Ascending aorta (tissue), 2 donors: Measurements from ENCODE around the gene SIRT7. TPM values are rescaled to one million over a fixed set of nuclear protein-coding genes. Genes with fewer than 3 reads are reported as not detected.

ENCODE experiments used
- DNase-seq, 2 donors: peaks; one replicate each; pipeline ENCODE4 v3.0.0-alpha.2; 2019; ENCODE audit warnings: low spot score in 2 of 2
- H3K27ac ChIP-seq, 2 donors: fragments of 200-600 bp; sonication (generic); one replicate each; pipeline ENCODE4 v1.5.1; 2016 to 2017; ENCODE audit warnings: mild to moderate bottlenecking in 1 of 2
- H3K27me3 ChIP-seq: fragments of 200-600 bp; sonication (generic); one replicate; pipeline ENCODE4 v1.5.1; 2017
- H3K36me3 ChIP-seq, 2 donors: fragments of 200-600 bp; sonication (generic); one replicate each; pipeline ENCODE4 v1.5.1; 2016
- H3K4me1 ChIP-seq, 2 donors: fragments of 200-600 bp; sonication (generic); one replicate each; pipeline ENCODE4 v1.5.1; 2016 to 2017; ENCODE audit warnings: mild to moderate bottlenecking in 1 of 2
- H3K4me3 ChIP-seq, 2 donors: fragments of 200-600 bp; sonication (generic); one replicate each; pipeline ENCODE4 v1.5.1; 2016 to 2017; ENCODE audit warnings: mild to moderate bottlenecking in 1 of 2
- H3K9me3 ChIP-seq, 2 donors: fragments of 200-600 bp; sonication (generic); one replicate each; pipeline ENCODE4 v1.5.1; 2016
- intact Hi-C: fragments of 100-400 bp; cut with DNase I; formaldehyde crosslinking; loops from one replicate; pipeline ENCODE4 v1.15.1; 2023
- total RNA-seq: library from RNA; depleted of rRNA; stranded (reverse); fragments of >200 nt; gene quantifications from one replicate; pipeline ENCODE4 v1.1.0, GENCODE V29; 2016
- TF ChIP-seq, protein P1 (sequence below), 3 experiments: fragments of 200-600 bp in 2 of 3; fragments of 450-650 bp in 1 of 3; sonication (generic) in 2 of 3; IDR thresholded peaks; one replicate each; pipeline ENCODE4 v1.5.1; 2016 to 2019; ENCODE audit warnings: antibody characterized with exemption in 3 of 3, mild to moderate bottlenecking in 1 of 3, moderate library complexity in 1 of 3

SIRT7 gene
- total RNA-seq, 1 donor from 2014 or later: 32.6 TPM

DNA sequence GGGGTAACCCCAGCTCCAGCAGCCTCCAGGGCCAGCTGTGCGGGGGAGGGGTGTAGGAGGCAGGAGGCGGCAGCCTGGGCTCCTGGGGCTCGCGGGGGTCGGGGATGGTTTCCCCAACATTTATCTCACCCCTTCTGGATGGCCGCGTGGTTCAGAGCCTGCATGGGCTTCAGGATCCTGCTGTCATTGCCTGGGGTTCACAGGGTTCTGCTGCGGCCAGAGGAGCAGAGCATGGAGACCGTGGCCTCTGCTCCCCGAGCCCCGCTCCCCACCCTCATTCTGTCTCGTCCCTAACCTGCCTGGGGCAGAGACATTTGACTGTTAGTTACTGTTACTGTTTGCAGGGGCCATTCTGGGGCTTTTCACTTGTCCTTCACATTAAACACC is 24.2 kb upstream of the SIRT7 start:
- H3K27ac ChIP-seq: no peak overlapping the region
- no peak for DNase-seq
- H3K27me3 ChIP-seq: peaks cover 10% of the 10 kb centered on the region
- no peaks in the 10 kb centered on the region for H3K9me3 ChIP-seq
- H3K4me3 ChIP-seq: no peak overlapping the region
- H3K4me1 ChIP-seq: peaks cover 3 to 11% of the 10 kb centered on the region in 2 donors
- intact Hi-C loops: no loop called here
- TF ChIP-seq, protein P1, sequence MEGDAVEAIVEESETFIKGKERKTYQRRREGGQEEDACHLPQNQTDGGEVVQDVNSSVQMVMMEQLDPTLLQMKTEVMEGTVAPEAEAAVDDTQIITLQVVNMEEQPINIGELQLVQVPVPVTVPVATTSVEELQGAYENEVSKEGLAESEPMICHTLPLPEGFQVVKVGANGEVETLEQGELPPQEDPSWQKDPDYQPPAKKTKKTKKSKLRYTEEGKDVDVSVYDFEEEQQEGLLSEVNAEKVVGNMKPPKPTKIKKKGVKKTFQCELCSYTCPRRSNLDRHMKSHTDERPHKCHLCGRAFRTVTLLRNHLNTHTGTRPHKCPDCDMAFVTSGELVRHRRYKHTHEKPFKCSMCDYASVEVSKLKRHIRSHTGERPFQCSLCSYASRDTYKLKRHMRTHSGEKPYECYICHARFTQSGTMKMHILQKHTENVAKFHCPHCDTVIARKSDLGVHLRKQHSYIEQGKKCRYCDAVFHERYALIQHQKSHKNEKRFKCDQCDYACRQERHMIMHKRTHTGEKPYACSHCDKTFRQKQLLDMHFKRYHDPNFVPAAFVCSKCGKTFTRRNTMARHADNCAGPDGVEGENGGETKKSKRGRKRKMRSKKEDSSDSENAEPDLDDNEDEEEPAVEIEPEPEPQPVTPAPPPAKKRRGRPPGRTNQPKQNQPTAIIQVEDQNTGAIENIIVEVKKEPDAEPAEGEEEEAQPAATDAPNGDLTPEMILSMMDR (IDR thresholded peaks at IDR 0.05): no peak
- no peaks in the 10 kb centered on the region for H3K36me3 ChIP-seq

DNA sequence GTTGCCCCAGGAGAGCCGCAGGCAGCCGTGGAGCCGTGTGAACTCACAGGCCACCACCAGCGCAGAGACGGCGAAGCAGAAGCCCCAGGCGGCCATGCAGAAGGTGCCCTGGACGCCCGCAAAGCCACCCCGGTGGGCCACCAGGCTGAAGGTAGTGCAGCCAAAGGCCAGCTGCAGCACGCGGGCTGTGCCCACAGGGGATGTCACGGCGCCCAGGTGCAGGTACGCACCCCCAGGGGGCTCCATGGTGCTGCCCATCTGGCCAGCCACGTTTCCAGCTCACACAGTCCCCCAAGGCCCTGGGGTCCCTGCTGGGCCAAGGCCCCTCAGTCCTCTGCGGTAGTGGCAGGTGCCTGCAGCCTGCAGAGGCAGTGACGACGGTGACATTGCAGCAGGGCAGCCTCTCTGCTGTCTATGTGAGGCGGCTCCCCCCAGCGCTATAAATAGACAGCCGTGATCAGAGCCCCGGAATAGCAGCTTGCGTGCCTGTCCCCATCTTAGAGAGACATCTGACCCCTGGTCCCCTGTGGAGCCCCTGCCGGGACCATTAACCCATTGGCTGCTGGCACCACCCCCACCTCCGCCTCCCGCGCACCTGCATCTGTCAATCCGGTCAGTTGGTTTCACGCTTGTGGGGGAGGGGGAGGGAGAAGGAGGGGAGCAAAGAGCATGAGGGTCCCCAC is 23.6 kb upstream of the SIRT7 start:
- TF ChIP-seq, protein P1 (IDR thresholded peaks at IDR 0.05): no peak

DNA sequence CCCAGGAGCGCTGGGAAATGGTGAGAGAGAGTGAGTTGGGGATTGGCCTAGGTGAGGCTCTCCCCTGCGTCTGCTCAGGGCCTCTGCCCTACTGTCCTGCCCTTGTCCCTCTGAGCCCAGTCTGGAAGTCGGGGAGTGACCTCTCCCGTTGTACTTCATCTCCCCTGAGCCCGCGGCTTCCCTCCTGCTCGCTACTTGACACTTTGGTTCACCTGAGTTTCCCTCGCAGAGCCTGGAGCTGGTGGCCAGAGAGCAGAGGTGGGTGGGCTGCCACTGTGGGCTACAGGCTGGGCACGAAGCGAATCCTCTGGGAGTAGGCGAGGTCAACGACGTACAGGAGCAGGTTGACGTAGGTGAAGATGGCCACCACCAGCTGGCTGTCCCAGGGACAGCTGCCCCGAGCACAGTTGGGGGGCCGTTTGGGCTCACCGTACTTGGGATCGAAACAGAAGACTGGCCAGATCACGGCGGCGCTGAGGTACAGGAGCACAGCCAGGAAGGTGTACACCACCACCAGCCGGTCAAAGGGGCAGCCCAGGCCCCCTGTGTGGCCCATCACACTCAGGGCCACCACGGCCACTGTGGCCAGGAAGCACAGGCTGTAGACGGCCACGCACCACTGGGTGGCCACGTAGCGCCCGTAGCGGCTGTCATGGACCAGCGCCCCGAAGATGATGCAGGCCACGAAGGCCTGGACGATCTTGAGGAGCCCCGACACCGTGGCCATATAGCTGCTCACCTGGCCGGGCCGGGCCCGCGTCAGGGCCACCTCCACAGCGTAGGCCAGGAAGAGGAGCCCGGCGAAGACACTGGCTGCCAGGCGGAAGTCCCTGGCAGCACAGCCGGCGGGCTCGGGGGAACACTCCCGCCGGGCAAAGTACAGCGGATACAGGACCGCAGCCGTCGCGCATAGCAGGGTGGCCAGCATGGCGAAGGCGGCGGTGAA is 22.8 kb upstream of the SIRT7 start:
- H3K27me3 ChIP-seq: peaks cover 10% of the 10 kb centered on the region
- intact Hi-C loops: no loop called here
- TF ChIP-seq, protein P1 (IDR thresholded peaks at IDR 0.05): no peak
- peaks cover 8 to 11% of the 10 kb centered on the region in 2 donors for H3K4me1 ChIP-seq
- no peaks in the 10 kb centered on the region for H3K36me3 ChIP-seq
- no peaks in the 10 kb centered on the region for H3K9me3 ChIP-seq
- DNase-seq: no peak
- H3K4me3 ChIP-seq: no peak overlapping the region
- no peak overlapping the region for H3K27ac ChIP-seq

More for the DNA sequence above, 23.6 kb upstream of the SIRT7 start:
- H3K36me3 ChIP-seq: no peaks in the 10 kb centered on the region
- H3K27me3 ChIP-seq: peaks cover 10% of the 10 kb centered on the region
- peaks cover 7 to 11% of the 10 kb centered on the region in 2 donors for H3K4me1 ChIP-seq
- intact Hi-C loops: no loop called here
- no peak overlapping the region for H3K4me3 ChIP-seq
- H3K27ac ChIP-seq: no peak overlapping the region
- DNase-seq: no peak
- no peaks in the 10 kb centered on the region for H3K9me3 ChIP-seq

DNA sequence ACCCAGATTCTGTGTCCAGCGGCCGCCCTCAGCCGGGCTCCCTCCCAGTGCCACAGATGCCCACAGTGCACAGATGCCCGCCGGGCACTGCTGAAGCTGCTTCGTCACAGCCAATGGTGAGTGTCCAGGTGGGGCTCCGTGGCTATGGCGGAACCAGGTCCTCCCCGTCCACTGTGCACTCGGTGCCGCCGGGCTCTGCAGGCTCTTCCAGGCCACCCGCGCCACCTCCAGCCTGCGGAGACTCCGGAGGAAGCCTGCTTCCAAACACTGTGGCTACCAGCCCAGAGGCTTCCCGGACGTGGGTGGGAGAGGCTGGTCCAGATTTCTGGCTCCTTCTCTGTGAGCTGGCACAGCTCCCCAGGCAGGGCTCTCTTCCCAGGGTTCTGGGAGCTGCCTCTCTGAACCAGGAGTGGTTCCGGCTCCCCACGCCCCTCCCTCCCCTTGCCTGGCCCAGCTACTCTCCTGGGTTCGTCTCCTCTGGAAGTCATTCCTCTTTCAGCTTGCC is 22.0 kb upstream of the SIRT7 start:
- H3K9me3 ChIP-seq: no peaks in the 10 kb centered on the region
- TF ChIP-seq, protein P1 (IDR thresholded peaks at IDR 0.05): no peak
- H3K4me3 ChIP-seq: peak overlapping the region in 1 of 2 donors; percentile 26
- H3K27me3 ChIP-seq: peaks cover 10% of the 10 kb centered on the region
- intact Hi-C loops: no loop called here
- peak in 1 of 2 donors; percentile 78 for DNase-seq
- no peaks in the 10 kb centered on the region for H3K36me3 ChIP-seq
- H3K4me1 ChIP-seq: peaks cover 8 to 11% of the 10 kb centered on the region in 2 donors
- no peak overlapping the region for H3K27ac ChIP-seq

GRCh38 chr17:81939218-81939617 is 21.2 kb upstream of the SIRT7 start:
- intact Hi-C loops: no loop called here
- Histone ChIP-seq H3K4me3 (no peak overlapping the region), H3K27me3 (peaks cover 10% of the 10 kb centered on the region), H3K9me3 (no peaks in the 10 kb centered on the region), H3K4me1 (peaks cover 8 to 11% of the 10 kb centered on the region in 2 donors), H3K36me3 (no peaks in the 10 kb centered on the region), H3K27ac (no peak overlapping the region)
- no peak for DNase-seq
- TF ChIP-seq, protein P1 (IDR thresholded peaks at IDR 0.05): no peak
